CD4-positive, alpha-beta T cell treated with Interleukin-4 for 4 hours (primary cell): ENCODE results near the gene UNC13C.

Experiments
- DNase-seq: peaks from one replicate; pipeline ENCODE4 v3.0.0-alpha.2; 2020

UNC13C gene

GRCh38 chr15:54502416-54503075, 524.3 kb downstream of the UNC13C start:
- no peak for DNase-seq

DNA sequence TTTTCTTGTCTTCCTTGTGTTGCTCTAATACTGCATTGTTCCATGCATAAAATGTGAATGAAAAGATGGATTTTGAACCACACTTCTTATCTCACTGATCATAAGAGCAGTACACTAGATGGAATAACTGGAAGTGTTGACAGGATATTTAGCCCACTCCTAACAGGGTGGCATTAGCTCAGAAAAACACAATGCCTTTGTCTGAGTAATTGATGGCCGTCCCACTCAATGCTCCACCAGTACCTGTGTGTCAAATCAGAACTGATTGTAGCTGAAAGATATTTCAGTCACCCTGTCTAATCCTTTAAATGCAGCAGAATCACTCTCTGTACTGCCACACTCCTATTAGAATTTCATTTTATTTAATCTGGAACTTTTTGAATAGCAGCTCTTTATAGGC, 526.5 kb downstream of the UNC13C start:
- no peak for DNase-seq

DNA sequence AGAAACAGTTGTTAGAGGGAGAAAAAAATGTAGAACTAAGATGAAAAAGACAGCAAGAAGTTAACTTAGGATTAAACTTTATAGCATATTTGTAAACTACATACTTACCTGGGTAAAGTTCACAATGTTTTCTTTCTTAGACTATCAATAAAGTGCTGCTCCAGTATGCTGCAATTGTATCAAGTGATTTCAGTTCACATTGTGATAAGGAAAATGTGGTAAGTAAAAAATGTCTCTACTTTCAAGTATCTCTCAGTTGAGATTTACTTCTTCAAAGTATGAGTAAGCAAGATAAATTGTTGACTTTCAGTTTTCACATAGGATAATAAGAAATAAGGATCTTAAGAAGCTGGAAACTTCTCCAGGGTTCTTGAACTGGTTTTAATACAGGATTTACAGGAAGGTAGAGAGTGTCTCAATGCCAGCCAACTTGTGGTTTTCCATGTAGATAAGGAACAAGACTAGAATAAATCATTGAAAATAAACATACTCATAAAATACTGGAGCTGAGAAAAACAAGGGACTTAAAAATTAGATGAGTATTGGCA, 528.8 kb downstream of the UNC13C start:
- DNase-seq: no peak

DNA sequence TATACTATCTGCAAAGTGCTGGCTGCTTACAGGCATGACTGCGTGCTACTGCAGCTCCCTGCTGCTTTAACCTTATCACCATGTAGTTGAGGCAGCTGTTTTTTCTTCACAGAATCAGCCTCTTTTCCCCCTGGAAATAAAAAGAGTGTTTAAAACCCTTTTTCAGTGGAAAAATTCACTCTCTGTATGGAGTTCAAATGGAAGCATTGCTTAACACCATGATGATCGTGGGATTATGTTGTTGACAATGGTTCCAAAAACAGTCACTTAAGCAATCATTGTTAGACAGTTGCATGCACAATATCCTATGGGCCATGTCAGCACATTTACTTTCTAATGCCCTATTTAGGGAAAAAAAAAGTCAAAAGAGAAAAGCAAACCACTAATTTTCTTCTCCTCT, 536.4 kb downstream of the UNC13C start:
- no peak for DNase-seq

DNA sequence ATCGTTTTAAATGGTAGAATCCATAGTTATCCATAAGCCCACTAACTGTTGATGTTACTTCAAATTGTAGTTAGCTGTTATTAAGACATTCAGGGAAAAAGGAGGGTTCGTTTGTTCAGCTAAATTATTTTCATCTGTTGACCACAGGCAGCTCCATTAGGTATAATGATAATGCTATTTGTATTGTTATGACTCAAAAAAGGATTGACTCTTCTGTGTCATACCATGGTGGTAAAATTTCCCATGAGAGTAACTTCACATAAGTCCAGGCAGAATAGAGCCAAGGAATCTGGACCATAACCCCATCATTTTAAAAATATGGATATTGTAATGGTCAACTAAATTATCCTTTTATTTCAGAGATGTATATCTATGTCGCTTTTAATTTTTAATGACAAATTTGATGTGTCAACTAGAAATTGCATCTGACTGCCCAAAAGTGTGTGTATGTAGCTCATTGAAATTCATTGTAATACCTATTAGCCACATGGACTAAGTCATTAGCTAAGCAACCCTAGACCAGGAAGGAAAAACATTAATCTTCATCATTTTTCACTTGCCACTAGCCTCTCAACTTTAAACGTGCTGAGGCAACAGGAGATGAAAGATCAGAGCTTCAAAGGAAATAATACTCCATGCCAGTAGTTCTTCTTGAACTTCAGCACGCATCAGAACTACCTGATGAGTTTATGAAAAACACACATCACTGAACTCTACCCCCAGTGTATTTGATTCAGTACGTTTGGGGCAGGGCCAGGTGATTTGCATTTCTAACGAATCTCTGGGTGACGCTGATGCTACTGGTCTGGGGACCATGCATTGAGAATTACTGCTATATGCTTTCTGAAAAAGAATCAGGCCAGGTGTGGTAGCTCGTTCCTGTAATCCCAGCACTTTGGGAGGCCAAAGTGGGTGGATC, 537.7 kb downstream of the UNC13C start:
- no peak for DNase-seq

DNA sequence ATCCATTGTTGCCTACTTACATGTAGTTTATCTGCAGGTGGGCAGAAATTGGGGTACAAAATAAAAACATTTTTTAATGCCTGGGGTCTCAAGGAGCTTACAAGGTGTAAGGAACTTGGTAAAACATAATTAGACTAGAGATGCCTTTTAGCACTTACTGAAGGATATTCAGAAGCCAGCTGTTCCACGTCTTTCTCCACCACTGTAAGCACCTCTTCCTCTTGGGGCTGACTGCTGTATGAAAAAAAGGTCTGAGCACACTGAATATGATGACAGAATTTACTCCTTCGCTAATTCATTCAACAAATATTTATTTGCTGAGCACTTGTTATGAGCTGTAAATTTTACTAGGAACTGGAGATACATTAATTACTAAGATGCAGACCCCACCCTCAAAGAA, 539.1 kb downstream of the UNC13C start:
- no peak for DNase-seq

GRCh38 chr15:54518156-54518882, 540.1 kb downstream of the UNC13C start:
- no peak for DNase-seq

DNA sequence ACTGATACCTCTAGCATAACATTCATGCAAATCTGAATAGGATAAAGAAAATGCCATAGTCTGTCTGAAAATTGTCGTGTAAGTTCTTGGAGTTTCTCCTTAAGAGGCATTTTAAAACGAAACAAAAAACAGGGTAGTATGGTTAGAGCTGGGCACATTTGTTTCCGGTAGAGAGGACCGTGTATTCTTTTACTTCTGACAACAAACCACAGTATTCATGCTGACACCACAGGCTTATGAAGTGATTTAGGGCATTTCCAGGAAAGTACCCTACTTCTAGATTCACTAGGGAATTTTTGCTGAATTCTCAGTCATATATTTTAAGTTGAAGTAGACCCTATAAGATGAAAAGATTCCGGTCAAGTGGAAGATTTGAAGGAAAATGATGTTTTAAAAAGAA, 541.3 kb downstream of the UNC13C start:
- no peak for DNase-seq

GRCh38 chr15:54520616-54521015, 542.4 kb downstream of the UNC13C start:
- no peak for DNase-seq

DNA sequence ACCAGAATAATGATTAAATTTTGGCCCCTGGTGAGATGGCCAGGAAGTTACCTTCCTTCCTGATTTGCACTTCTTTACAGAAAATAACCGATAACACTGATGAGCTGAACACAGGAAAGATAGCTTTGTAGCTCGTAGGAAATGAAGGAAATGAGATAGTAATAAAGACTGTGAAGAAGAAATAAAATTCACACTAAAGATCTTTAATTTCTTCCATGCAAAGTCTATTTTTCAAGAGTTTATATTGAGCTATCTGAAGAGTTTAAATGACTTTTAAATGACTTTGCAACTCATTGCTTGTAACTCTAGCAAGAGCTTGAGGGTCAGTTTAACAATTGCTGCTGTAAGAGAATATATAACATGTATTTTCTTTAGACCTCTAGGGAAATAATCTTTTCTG, 543.0 kb downstream of the UNC13C start:
- no peak for DNase-seq

GRCh38 chr15:54528021-54528420, 549.8 kb downstream of the UNC13C start:
- DNase-seq: no peak

DNA sequence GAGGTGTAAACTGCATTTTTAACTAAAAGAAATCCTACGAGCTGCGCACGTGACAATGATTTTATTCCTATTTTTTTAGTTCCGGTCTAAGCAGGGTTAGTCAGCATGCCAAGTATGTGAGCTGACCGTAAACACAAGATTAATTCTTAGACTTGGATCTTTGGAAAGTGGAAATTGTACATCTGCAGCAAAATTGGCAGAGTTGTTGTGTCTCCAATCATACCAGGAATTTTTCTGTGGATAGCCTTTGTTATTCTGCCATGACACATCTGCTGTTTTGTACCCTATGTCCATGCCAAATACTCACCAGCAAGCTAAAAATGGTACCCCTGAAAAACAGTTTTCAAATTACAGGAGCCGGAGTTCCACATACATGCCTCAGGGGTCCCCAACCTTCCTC, 562.5 kb downstream of the UNC13C start:
- DNase-seq: no peak

- no peak for DNase-seq
These were observed 569.2 kb downstream of the UNC13C start for GRCh38 chr15:54547491-54547890.

DNA sequence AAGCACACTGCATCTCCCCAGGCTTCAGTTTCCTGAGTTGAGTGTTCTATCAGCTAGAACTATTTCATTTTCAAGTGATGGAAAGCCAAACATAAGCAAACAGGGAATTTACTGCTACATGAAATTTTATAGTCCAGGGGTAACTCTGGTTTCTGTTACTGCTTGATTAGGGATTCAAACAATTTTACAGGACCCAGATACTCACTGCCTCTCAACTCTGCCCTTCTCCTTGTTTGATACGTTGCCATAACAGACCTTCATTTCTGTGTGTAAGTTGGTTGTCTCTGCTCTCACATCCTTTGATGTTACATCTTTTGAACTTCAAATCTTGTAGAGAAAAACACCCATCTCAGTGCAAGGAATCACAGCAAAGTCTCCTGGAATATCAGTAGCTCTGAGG, 572.7 kb downstream of the UNC13C start:
- no peak for DNase-seq

- no peak for DNase-seq
These were observed 578.0 kb downstream of the UNC13C start for GRCh38 chr15:54556231-54556630.

GRCh38 chr15:54559405-54560069, 581.3 kb downstream of the UNC13C start:
- DNase-seq: no peak

DNA sequence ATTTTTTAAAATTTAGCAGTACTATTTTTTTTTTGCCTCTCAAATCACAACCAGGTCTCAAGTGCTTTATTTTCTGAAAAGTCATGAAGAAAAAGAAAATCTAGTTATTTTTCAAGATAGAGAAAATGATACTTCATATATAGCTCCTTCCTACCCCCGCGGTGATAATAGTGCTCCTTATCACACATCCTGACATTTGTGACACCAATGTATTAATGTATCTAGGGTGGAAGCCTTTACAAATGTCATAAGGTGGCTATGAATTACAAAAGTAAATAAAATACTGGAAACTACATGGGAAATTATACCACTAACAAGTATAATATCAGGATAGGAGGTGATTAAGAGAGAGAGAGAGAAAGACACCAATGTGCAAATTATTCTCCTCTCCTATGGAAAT, 582.2 kb downstream of the UNC13C start:
- DNase-seq: no peak

GRCh38 chr15:54564166-54564565, 585.9 kb downstream of the UNC13C start:
- DNase-seq: no peak

GRCh38 chr15:54566654-54567053, 588.4 kb downstream of the UNC13C start:
- no peak for DNase-seq

DNA sequence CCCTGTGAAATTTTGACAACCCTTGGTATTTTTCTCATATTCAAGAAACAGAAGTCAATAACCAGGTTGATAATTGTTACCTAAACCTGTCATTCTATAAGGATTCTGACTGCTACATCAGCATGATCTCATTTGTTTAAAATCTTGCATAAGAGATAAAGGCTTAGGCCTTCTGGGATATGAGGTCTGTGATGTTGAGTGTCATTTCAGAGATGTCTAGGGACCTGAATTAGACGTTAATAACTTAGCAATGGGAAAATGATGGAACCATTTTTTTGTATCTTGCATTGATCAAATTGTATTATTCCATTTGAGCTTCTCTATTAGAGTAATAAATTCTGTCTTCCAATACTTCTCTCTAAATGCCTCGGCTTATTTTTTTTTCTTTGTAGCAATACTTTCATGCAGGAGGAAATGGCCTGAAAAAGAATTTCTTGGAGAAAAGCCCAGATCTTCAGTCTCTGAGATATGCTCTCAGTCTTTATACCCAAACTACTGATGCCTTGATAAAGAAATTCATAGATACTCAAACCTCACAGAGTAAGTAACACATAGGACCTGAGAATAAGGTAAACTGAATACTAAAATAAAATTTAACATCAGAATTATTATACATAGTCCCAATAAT, 589.3 kb downstream of the UNC13C start:
- no peak for DNase-seq

- DNase-seq: no peak
These were observed 590.1 kb downstream of the UNC13C start for GRCh38 chr15:54568381-54568780.

GRCh38 chr15:54571576-54571975, 593.3 kb downstream of the UNC13C start:
- no peak for DNase-seq
